Mesothelial cell of epicardium (in vitro differentiated cells): ENCODE measurements around the gene SLIT3. TPM values are rescaled to one million over a fixed set of nuclear protein-coding genes. Genes with fewer than 3 reads are reported as not detected.

ENCODE experiments used
- DNase-seq, 2 experiments: peaks; one replicate each; pipeline ENCODE4 v3.0.0; 2021; ENCODE audit warnings: low spot score in 2 of 2; ENCODE audit not compliant: unreplicated experiment in 2 of 2
- H3K27ac Mint-ChIP-seq: 2 replicates; pipeline ENCODE4 v1.8.0; 2021; ENCODE audit warnings: mixed read lengths
- H3K27me3 Mint-ChIP-seq: 2 replicates; pipeline ENCODE4 v1.8.0; 2021; ENCODE audit warnings: low read depth, mixed read lengths
- H3K36me3 Mint-ChIP-seq: 2 replicates; pipeline ENCODE4 v1.8.0; 2021; ENCODE audit warnings: mixed read lengths
- H3K4me1 Mint-ChIP-seq: 2 replicates; pipeline ENCODE4 v1.8.0; 2021; ENCODE audit warnings: mixed read lengths
- H3K4me3 Mint-ChIP-seq: 2 replicates; pipeline ENCODE4 v1.8.0; 2021; ENCODE audit warnings: mild to moderate bottlenecking, moderate library complexity, mixed read lengths
- H3K9me3 Mint-ChIP-seq: 2 replicates; pipeline ENCODE4 v1.8.0; 2021; ENCODE audit warnings: mixed read lengths
- total RNA-seq: library from RNA; stranded (reverse); gene quantifications from 3 replicates; pipeline ENCODE4 v1.2.1, GENCODE V29; 2021
- TF ChIP-seq, protein P1 (sequence below): fragments of 200-600 bp; sonication (generic); IDR thresholded peaks from one replicate; pipeline ENCODE4 v1.5.0; 2021; ENCODE audit warnings: antibody characterized with exemption; ENCODE audit not compliant: unreplicated experiment

The SLIT3 gene
- total RNA-seq, 1 donor from 2014 or later = 65.1 TPM

DNA sequence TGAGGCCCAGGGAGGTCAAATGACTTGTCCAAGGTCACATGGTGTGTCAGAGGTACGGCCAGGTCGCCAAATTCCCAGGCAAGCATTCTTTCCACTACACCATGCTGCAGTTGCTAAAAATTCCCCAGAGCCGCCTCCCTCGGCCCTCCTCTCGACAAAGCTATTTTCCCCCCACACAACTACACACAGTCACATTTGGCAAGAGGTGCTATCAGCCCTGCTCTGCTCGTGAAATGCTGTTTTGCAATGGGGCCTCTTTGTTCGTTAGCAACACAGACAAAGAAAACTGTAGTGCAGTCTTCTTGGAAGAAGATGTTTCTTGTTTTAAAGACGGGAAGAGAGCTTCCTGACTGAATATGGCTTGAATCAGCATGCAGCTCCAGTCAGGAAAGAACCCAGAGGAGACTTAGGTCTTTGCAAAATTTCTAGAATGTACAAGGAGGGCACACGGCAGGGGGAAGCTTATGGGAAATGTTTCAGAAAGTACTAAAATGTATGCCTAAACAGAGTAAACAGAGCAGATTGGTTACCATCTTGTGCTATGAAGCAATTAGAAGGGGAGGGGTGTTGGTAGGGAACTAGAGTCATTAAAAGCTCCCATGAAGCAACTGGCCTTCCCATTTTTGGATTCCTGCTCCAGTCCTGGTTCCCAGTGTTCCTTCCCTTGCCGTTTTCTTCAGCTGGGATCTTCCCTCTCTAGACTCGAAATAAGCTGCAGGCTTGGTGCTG is 14.2 kb downstream of the SLIT3 start:
- DNase-seq = no peak
- H3K9me3 Mint-ChIP-seq = peaks cover 9% of the 10 kb centered on the region
- no peak overlapping the region for H3K27ac Mint-ChIP-seq
- TF ChIP-seq, protein P1, sequence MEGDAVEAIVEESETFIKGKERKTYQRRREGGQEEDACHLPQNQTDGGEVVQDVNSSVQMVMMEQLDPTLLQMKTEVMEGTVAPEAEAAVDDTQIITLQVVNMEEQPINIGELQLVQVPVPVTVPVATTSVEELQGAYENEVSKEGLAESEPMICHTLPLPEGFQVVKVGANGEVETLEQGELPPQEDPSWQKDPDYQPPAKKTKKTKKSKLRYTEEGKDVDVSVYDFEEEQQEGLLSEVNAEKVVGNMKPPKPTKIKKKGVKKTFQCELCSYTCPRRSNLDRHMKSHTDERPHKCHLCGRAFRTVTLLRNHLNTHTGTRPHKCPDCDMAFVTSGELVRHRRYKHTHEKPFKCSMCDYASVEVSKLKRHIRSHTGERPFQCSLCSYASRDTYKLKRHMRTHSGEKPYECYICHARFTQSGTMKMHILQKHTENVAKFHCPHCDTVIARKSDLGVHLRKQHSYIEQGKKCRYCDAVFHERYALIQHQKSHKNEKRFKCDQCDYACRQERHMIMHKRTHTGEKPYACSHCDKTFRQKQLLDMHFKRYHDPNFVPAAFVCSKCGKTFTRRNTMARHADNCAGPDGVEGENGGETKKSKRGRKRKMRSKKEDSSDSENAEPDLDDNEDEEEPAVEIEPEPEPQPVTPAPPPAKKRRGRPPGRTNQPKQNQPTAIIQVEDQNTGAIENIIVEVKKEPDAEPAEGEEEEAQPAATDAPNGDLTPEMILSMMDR = no peak
- no peaks in the 10 kb centered on the region for H3K36me3 Mint-ChIP-seq
- peaks cover 10% of the 10 kb centered on the region for H3K27me3 Mint-ChIP-seq
- H3K4me1 Mint-ChIP-seq = peaks cover 8% of the 10 kb centered on the region
- H3K4me3 Mint-ChIP-seq = no peak overlapping the region

DNA sequence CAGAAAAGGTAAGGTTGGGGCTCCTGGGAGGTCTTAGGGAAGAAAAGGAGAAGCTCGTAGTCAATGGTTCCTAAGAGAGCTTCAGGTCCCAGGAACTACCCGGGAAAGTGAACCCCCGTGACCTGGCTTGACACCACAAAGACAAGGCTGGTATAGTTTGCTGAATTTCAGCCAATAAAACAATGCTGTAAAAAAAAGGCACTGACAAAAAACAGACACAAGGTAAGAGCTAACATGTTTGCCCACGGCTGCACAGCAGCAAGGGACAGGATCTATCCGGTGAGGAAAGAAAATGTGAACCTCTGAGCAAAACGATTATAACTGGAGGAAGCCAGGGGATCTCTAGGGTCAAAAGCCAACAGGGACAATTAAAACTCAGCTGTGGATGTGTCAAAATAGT is 17.1 kb downstream of the SLIT3 start:
- DNase-seq = no peak
- H3K36me3 Mint-ChIP-seq = no peaks in the 10 kb centered on the region
- peaks cover 9% of the 10 kb centered on the region for H3K9me3 Mint-ChIP-seq
- H3K4me1 Mint-ChIP-seq = peaks cover 6% of the 10 kb centered on the region
- peaks cover 7% of the 10 kb centered on the region for H3K27me3 Mint-ChIP-seq
- no peak overlapping the region for H3K27ac Mint-ChIP-seq
- TF ChIP-seq, protein P1 = no peak
- no peak overlapping the region for H3K4me3 Mint-ChIP-seq

DNA sequence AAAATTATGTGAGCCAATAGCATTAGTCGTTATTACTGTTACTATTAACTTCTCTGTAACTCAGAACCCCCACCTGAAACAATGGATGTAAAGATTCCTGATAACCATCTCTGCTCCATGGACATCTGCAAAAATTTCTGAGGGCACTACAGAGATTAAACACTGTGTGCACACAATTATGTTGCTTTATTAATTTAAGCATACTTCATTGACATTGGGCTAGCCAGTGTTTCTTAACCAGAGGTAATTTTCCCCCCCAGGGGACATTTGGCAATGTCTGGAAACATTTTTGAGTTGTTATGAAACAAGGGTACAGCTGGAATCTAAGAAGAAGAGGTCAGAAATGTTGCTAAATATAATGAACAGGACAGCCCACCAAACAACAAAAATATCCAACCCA is 19.3 kb downstream of the SLIT3 start:
- Mint-ChIP-seq H3K4me3 (no peak overlapping the region), H3K36me3 (no peaks in the 10 kb centered on the region), H3K27ac (no peak overlapping the region), H3K4me1 (peaks cover 6% of the 10 kb centered on the region), H3K9me3 (peaks cover 9% of the 10 kb centered on the region), H3K27me3 (no peaks in the 10 kb centered on the region)
- DNase-seq = no peak
- TF ChIP-seq, protein P1 = no peak

DNA sequence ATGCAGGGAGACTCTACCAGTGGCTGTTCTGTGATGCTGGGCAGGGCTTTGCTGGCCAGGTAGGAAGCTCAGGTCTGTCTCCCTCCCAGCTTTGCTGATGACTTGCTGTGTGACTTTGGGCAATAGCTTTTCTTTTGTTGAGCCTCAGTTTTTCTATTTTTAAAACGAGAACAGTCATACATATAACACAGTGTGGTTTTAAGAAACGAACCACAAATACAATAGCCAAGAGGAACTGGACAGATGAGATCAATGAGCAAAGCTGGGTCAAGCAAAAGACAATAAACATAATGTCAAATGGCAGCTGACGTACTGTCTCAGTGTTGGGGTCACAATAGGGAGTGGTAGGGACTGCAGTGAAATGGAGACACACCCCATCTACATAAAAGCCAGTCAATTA is 20.2 kb downstream of the SLIT3 start:
- Mint-ChIP-seq H3K27me3 (no peaks in the 10 kb centered on the region), H3K27ac (no peak overlapping the region), H3K4me3 (no peak overlapping the region), H3K4me1 (peaks cover 6% of the 10 kb centered on the region), H3K9me3 (peaks cover 6% of the 10 kb centered on the region), H3K36me3 (no peaks in the 10 kb centered on the region)
- no peak for DNase-seq
- TF ChIP-seq, protein P1 = no peak

DNA sequence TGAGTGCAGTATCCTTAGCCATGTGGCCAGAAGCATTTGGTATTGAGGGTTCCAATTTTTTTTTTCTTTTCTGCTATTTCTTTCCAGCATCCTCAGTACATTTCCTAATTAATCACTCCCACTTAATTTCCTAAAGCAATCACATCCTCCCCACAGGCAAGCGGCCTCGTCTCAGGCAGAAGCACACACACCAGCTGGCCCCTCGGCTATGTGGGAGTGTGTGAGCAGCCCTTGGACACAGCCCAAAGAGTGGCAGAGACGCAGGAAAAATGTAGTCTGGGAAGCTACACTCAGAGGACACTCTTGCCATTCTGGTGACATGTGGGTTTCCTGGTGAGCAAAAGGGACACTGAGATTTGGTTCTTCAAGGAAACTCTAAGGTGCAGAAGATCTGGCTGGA is 20.7 kb downstream of the SLIT3 start:
- TF ChIP-seq, protein P1 = no peak
- H3K36me3 Mint-ChIP-seq = no peaks in the 10 kb centered on the region
- no peak overlapping the region for H3K4me3 Mint-ChIP-seq
- H3K4me1 Mint-ChIP-seq = peaks cover 6% of the 10 kb centered on the region
- no peak overlapping the region for H3K27ac Mint-ChIP-seq
- no peak for DNase-seq
- peaks cover 2% of the 10 kb centered on the region for H3K9me3 Mint-ChIP-seq
- H3K27me3 Mint-ChIP-seq = no peaks in the 10 kb centered on the region
